NCI-H2227 treated with DMSO at 0.1 percent for 48 hours (cell line): Measurements from ENCODE around the gene EPB41L2.

Experiments used
- DNase-seq: peaks from one replicate; lab custom pipeline; 2025; lab: John Stamatoyannopoulos, UW

The EPB41L2 gene

GRCh38 chr6:130908958-130909357, 154.1 kb downstream of the EPB41L2 start:
- DNase-seq, result no peak

- no peak for DNase-seq
These were observed 154.9 kb downstream of the EPB41L2 start for GRCh38 chr6:130908188-130908587.

- DNase-seq, result no peak
These were observed 155.4 kb downstream of the EPB41L2 start for GRCh38 chr6:130907687-130908086.

GRCh38 chr6:130906736-130907381, 156.2 kb downstream of the EPB41L2 start:
- DNase-seq, result no peak

- no peak for DNase-seq
These were observed 159.4 kb downstream of the EPB41L2 start for GRCh38 chr6:130903602-130904001.

- no peak for DNase-seq
These were observed 160.0 kb downstream of the EPB41L2 start for GRCh38 chr6:130903007-130903406.

GRCh38 chr6:130900913-130901312, 162.1 kb downstream of the EPB41L2 start:
- DNase-seq, result no peak

GRCh38 chr6:130896249-130896648, 166.8 kb downstream of the EPB41L2 start:
- no peak for DNase-seq

- DNase-seq, result no peak
These were observed 167.5 kb downstream of the EPB41L2 start for GRCh38 chr6:130895516-130895915.

GRCh38 chr6:130893766-130894165, 169.3 kb downstream of the EPB41L2 start:
- no peak for DNase-seq

GRCh38 chr6:130893277-130893676, 169.8 kb downstream of the EPB41L2 start:
- DNase-seq, result no peak

GRCh38 chr6:130890521-130890971, 172.5 kb downstream of the EPB41L2 start:
- DNase-seq, result no peak

- no peak for DNase-seq
These were observed 173.6 kb downstream of the EPB41L2 start for GRCh38 chr6:130889423-130889822.

- no peak for DNase-seq
These were observed 174.8 kb downstream of the EPB41L2 start for GRCh38 chr6:130888246-130888645.

- no peak for DNase-seq
These were observed 176.1 kb downstream of the EPB41L2 start for GRCh38 chr6:130886966-130887365.

GRCh38 chr6:130885392-130886192, 177.5 kb downstream of the EPB41L2 start:
- peak; percentile 3 for DNase-seq

- DNase-seq, result no peak
These were observed 180.7 kb downstream of the EPB41L2 start for GRCh38 chr6:130882370-130882769.

GRCh38 chr6:130879826-130880225, 183.2 kb downstream of the EPB41L2 start:
- no peak for DNase-seq

GRCh38 chr6:130873746-130874145, 189.3 kb downstream of the EPB41L2 start:
- no peak for DNase-seq

GRCh38 chr6:130872250-130873095, 190.6 kb downstream of the EPB41L2 start:
- DNase-seq, result no peak

- no peak for DNase-seq
These were observed 192.7 kb downstream of the EPB41L2 start for GRCh38 chr6:130870179-130870880.

- DNase-seq, result no peak
These were observed 193.4 kb downstream of the EPB41L2 start for GRCh38 chr6:130869681-130870080.
